NCI-H345 (cell line): ENCODE results near the gene NUAK1.

Experiments used
- DNase-seq: peaks from one replicate; lab custom pipeline; 2025; lab: John Stamatoyannopoulos, UW

NUAK1 gene

GRCh38 chr12:106109168-106109910, 29.4 kb downstream of the NUAK1 start:
- DNase-seq = no peak

GRCh38 chr12:106108185-106108835, 30.4 kb downstream of the NUAK1 start:
- DNase-seq = no peak

DNA sequence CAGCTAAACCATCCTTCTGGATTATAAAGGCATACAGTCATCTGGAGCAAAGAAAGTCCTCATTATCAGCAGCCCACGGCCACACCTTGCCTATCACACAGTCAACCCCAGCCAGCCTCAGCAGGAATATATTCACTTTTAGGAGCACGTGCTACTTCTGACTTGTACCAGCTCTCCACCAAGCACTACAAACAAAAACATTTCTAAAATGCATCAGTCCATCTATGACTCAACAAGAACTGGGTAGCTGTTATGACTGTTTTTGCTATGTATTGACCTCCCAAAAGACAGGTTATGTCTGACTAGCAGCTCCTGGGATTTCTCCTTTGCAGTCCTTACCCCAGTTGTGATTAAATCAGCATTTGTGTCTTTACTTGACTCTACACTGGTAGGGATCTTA, 31.2 kb downstream of the NUAK1 start:
- no peak for DNase-seq

- no peak for DNase-seq
Measured at GRCh38 chr12:106106892-106107291, 31.9 kb downstream of the NUAK1 start.

GRCh38 chr12:106106061-106106566, 32.6 kb downstream of the NUAK1 start:
- no peak for DNase-seq

DNA sequence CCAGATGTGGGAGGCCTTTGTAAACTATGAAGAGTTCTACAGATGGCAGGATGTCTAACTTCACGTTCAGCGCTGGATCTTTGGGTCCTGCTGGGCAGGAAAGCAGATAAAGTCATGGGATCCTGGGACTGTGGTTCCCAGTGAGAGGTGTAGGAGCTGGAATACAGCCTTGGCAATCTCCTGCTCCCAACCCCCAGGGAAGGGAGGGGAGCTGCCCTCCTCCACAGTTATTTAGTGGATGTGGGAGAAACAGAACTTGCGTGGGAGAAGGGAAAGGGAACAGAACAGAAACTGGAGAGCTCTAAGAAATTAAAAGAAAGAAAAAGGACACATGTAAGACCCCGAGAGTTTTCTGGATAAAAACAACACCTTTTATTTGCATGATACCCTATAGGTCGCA, 37.0 kb downstream of the NUAK1 start:
- DNase-seq = no peak

- no peak for DNase-seq
Measured at GRCh38 chr12:106098691-106099200, 40.0 kb downstream of the NUAK1 start.

GRCh38 chr12:106097011-106097410, 41.7 kb downstream of the NUAK1 start:
- DNase-seq = no peak

DNA sequence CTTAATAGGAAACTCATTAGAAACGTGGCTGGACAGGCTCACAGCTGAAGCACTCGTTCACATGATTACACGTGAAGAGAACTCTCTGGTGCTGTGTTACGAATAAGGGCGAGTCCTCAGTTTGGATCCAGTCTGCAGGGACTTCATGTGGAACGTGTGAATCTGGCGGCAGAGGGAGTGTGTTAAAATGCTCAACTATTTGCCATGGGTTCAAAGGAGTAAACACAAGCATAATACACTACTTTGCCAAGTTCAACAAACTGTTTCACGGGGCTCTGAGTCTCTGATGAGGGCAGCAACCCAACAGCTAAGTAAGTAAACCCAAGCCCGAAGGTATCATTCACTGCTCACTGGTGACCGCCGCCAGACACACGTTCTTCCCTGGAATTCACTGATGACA, 42.4 kb downstream of the NUAK1 start:
- no peak for DNase-seq

DNA sequence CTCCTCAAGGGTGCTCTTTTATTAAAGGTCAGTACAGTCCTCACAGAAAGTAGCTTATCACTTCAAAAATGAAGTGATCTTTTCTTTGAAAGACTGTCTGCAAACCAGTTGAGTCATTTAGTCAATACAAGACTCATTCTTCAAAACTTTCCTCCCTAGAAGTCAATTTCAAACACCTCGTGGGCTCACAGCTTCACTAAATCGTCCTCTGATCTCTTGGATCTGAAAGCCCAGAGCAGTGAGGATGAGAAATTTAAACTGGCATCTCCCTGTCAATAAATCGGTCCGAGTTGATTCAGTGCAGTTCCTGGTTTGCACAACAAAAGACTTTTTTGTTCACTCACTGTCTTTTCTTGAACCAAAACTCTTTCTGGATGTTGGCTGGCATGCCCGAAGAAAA, 44.5 kb downstream of the NUAK1 start:
- DNase-seq = no peak

DNA sequence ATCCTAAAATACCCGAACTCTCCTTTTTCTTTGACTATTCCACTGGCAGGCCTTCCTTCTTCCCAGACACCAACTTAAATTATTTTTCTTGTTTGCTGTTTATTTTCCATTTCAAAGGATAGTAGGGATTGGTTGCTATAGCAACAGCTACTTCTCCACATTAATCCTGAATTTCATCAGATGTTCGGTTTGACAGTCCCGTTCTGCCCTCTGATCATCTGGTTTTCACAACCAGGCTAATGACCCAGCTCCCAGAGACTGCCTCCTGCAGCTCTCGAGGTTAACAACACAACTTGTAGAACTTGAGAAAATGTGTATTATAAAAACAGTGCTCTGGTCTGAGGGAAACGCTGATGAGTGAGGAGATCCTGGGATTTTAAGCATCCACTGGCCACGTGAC, 45.5 kb downstream of the NUAK1 start:
- DNase-seq = no peak

DNA sequence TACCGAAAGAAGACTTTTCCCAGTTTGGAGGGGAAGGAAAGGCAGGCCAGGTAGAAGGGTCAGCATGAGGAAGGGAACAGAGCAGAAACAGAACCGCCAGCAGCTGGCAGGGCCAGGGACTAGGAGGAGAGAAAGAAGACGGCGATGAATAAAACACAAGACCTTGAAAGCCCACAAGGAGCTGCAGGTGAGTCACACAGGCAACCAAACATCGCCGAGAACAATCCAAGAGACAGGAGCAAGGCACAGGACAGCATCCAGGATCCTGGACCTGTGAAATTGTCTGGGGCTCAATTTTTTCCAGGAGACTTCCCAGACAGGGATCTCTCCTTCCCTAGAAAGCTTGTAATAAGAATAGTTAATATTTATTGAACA, 47.3 kb downstream of the NUAK1 start:
- no peak for DNase-seq

- no peak for DNase-seq
Measured at GRCh38 chr12:106090591-106091445, 47.9 kb downstream of the NUAK1 start.

DNA sequence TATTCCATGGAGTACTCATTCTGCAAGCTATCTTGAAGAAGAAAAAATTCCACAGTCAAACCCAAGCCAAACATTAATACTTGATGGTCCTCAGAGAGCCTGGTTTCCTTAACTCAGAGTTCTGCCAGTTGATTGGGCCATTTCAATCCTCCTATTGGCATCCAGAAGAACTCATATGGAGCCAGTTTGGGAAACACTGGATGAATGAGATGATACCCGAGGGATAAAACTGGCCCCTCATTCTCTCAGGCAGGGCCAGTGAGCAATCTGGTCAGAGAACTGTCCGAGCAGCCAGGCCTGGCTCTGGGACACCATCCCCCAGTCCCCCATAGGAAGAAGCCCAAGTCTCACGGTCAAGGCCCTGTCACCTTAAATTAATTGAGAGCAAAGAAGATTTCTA, 48.8 kb downstream of the NUAK1 start:
- DNase-seq = no peak

DNA sequence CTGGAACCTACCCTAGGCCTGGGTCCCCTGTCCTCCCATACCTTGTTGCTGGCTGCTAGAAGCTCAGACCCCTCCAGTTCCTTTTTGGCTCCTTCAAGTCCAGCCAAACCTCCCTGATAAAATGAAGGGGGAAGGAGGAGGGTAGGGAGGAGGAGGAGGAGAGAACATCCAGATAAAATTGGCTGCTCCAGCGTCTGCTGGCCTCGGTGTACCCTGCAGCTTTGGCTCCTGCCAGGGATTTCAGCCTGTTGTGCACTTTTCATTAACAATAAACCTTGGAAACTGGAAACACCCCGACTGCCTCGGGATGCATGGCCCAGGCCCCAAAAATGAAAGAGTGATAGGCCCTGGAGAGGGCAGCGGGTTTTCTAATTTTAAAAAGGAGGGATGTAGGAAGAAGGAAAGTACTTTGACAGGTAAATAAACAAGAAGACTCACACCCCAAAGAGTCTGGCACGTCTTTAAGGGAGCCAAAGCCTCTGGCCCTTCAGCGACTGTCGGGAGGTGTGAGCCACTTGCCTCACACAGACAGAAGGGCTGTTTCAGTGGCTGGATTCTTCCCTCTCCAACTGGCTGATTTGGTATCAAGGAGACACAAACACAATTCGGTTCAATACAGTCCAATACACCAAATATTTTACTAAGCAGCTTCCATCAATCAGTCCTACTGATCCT, 49.8 kb downstream of the NUAK1 start:
- no peak for DNase-seq

DNA sequence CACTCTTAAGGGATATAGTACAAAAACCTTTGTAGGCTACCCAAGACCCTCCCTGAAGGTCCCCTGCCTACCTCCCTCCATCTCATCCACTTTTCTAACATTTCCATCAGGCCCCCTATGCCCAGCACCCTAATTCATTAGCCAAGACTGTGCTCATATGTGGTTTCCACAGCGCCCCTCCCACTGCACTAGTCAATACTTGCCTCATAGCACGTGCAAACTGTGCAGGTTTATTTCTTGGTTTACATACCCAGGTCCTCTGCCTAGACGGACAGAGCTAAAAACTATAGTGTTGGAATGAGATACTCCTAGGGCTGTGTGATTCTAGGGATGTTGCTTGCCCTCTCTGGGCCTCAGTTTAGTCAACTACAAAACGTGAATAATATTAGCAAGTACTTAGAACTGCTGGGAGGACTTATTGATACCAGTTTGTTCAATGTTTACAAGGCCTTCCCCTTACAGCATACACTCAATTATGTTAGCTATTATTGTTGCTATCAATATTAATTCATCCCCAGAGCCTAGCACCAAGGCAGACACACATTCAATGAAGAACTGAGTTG, 50.4 kb downstream of the NUAK1 start:
- DNase-seq = no peak

DNA sequence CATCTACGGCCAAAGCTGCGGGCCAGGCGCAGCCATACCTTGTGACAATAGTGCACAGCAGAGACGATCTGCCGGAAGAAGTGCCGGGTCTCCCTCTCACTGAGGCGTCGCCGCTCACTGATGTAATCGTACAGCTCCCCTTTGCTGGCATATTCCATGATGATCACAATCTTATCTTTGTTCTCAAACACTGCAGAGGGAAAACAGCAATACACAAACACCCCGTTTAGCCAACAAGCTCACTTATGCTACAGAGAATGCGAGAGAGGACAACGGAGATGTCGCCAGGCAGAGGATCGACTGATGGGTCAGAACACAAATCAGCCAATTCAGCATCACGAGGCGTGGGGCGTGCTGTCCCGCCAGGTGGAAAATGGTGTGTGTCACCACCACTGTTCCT, 52.1 kb downstream of the NUAK1 start:
- DNase-seq = no peak

- no peak for DNase-seq
Measured at GRCh38 chr12:106085213-106085612, 53.5 kb downstream of the NUAK1 start.

DNA sequence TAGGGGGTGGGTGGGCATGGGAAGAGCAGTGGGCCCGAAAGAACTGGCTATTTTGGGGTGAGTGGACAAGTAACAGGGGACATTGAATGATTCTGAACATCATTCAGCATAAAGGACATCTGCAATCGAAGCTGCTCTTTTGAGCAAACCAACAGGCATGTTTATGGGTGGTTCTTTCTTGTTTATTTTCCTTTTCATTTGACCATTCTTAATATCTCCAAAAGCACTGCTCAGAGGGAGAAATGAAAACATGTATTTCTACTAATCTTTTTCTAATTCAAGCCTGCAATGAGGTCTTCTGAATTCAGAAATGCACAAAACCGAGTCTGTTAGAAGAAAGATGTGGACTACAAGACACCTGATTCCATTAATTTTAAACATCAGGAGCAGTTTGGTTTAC, 54.0 kb downstream of the NUAK1 start:
- no peak for DNase-seq

GRCh38 chr12:106084014-106084671, 54.6 kb downstream of the NUAK1 start:
- no peak for DNase-seq
